ENCODE measurements around the gene ARHGAP22. TPM values are rescaled to one million over a fixed set of nuclear protein-coding genes. Genes with fewer than 3 reads are reported as not detected.

Gene ARHGAP22
- total RNA-seq, 1 experiment from 2014 or later, result 13.5 TPM

DNA sequence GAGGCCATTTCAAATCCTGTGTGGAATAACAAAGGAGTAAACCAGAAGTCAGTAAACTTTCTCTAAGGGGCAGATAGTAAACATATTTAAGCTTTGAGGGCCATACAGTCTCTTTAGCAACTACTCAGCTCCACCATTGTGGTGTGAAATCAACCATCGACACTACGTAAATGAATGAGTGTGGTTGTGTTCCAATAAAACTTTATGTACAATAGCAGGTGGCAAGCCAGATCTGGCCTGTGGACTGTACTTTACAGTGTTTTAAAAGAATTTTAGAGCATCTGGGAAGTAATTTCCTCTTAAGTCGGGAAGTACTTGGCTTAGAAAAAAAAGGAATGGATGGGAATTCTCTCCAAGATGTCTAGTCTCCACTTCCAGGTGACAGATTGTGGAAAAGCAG is 71.3 kb downstream of the ARHGAP22 start:
- Histone ChIP-seq H3K36me3 (ENCODE audit: control insufficient read depth, insufficient read depth, low read length) (no peaks in the 10 kb centered on the region), H3K4me3 (ENCODE audit: low read depth, low read length) (no peak overlapping the region), H3K4me1 (peaks cover 40% of the 10 kb centered on the region), H3K9me3 (peaks cover 6% of the 10 kb centered on the region; the same call in 1 of the 2 replicates), H3K27me3 (replicated peaks; ENCODE audit: control insufficient read depth, insufficient read depth, low read length) (no peaks in the 10 kb centered on the region)
- Mint-ChIP-seq H3K4me3 (ENCODE audit: unreplicated experiment) (no peak overlapping the region), H3K36me3 (ENCODE audit: insufficient read depth, unreplicated experiment) (no peaks in the 10 kb centered on the region), H3K4me1 (ENCODE audit: low read depth, unreplicated experiment) (peaks cover 31% of the 10 kb centered on the region), H3K27ac (ENCODE audit: unreplicated experiment) (no peak overlapping the region), H3K27me3 (ENCODE audit: insufficient read depth, unreplicated experiment) (no peaks in the 10 kb centered on the region), H3K9me3 (ENCODE audit: unreplicated experiment) (peaks cover 6% of the 10 kb centered on the region)
- no peak for DNase-seq
- TF ChIP-seq, protein P1, sequence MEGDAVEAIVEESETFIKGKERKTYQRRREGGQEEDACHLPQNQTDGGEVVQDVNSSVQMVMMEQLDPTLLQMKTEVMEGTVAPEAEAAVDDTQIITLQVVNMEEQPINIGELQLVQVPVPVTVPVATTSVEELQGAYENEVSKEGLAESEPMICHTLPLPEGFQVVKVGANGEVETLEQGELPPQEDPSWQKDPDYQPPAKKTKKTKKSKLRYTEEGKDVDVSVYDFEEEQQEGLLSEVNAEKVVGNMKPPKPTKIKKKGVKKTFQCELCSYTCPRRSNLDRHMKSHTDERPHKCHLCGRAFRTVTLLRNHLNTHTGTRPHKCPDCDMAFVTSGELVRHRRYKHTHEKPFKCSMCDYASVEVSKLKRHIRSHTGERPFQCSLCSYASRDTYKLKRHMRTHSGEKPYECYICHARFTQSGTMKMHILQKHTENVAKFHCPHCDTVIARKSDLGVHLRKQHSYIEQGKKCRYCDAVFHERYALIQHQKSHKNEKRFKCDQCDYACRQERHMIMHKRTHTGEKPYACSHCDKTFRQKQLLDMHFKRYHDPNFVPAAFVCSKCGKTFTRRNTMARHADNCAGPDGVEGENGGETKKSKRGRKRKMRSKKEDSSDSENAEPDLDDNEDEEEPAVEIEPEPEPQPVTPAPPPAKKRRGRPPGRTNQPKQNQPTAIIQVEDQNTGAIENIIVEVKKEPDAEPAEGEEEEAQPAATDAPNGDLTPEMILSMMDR (IDR thresholded peaks at IDR 0.05; ENCODE audit: insufficient read depth in 1 of 2, low read depth in 1 of 2, low read length in 1 of 2, severe bottlenecking in 1 of 2, unreplicated experiment in 1 of 2), result no peak
- POLR2A ChIA-PET, result no interaction called here
- intact Hi-C loops (cut with micrococcal nuclease; ENCODE audit: unreplicated experiment), result no loop called here
- CTCF ChIA-PET, result interaction anchor here (1.2 to 1.3 kb wide), 2 partner anchors 10 to 122 kb away, joined by 3 read pairs; no protein-coding TSS in a partner anchor
- no TSS peak for BruUV-seq (replicated peaks)

DNA sequence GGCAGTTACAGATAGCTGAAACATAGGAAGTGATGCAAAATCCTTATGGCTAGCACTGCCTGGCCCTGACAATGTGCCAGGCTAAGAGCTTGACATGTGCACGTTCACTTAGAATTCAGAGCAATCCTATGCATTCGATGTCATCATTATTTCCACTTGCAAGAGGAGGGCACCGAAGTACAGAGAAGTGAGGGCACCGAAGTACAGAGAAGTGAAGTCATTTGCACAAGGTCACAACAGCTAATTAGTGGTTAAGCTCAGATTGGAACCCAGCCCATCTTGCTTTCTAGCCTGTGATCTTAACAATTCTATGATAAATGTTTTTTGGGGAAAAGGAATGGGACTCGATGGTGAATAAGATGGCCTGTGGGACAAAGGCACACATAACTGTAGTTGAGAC is 73.4 kb downstream of the ARHGAP22 start:
- peaks cover 21% of the 10 kb centered on the region for H3K9me3 Mint-ChIP-seq (ENCODE audit: unreplicated experiment)
- no TSS peak for BruUV-seq (replicated peaks)
- peaks cover 14% of the 10 kb centered on the region for H3K4me1 Mint-ChIP-seq (ENCODE audit: low read depth, unreplicated experiment)
- TF ChIP-seq, protein P1 (IDR thresholded peaks at IDR 0.05; ENCODE audit: insufficient read depth in 1 of 2, low read depth in 1 of 2, low read length in 1 of 2, severe bottlenecking in 1 of 2, unreplicated experiment in 1 of 2), result no peak
- H3K36me3 Mint-ChIP-seq (ENCODE audit: insufficient read depth, unreplicated experiment), result no peaks in the 10 kb centered on the region
- DNase-seq, result no peak
- intact Hi-C loops (cut with micrococcal nuclease; ENCODE audit: unreplicated experiment), result no loop called here
- Histone ChIP-seq H3K4me1 (peaks cover 30% of the 10 kb centered on the region), H3K4me3 (ENCODE audit: low read depth, low read length) (no peak overlapping the region), H3K36me3 (ENCODE audit: control insufficient read depth, insufficient read depth, low read length) (no peaks in the 10 kb centered on the region), H3K9me3 (peaks cover 6% of the 10 kb centered on the region; the same call in 1 of the 2 replicates), H3K27me3 (replicated peaks; ENCODE audit: control insufficient read depth, insufficient read depth, low read length) (no peaks in the 10 kb centered on the region)
- POLR2A ChIA-PET, result interaction anchor here (0.5 kb wide), 1 partner anchor 124 kb away, joined by 4 read pairs; no protein-coding TSS in a partner anchor
- CTCF ChIA-PET, result no interaction called here
- H3K4me3 Mint-ChIP-seq (ENCODE audit: unreplicated experiment), result no peak overlapping the region
- H3K27ac Mint-ChIP-seq (ENCODE audit: unreplicated experiment), result no peak overlapping the region
- H3K27me3 Mint-ChIP-seq (ENCODE audit: insufficient read depth, unreplicated experiment), result no peaks in the 10 kb centered on the region

DNA sequence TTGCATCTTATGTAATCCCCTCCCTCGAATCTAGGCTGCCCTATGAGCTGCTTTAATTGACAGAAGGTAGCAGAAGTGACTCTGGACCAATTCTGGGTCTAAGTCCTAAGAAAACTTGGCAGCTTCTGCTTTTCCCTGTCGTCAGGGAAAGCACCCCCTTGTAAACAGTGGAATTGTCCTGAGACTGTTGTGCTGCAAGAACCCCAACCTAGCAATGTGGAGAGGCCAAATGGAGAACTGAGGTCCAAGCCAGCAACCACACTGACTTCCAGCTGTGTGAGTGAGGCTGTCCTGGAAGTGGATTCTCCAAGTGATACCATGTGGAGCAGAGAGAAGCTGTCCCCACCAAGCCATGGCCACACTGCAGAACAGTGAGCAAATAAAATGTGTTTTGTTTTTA is 75.5 kb downstream of the ARHGAP22 start:
- ChIA-PET POLR2A (no interaction called here), CTCF (interaction anchor here (0.9 kb wide), 1 partner anchor 127 kb away, joined by 3 read pairs; no protein-coding TSS in a partner anchor)
- H3K9me3 ChIP-seq, result peaks cover 9% of the 10 kb centered on the region; the same call in 1 of the 2 replicates
- TF ChIP-seq, protein P1 (IDR thresholded peaks at IDR 0.05; ENCODE audit: insufficient read depth in 1 of 2, low read depth in 1 of 2, low read length in 1 of 2, severe bottlenecking in 1 of 2, unreplicated experiment in 1 of 2), result no peak
- no peak overlapping the region for H3K4me3 ChIP-seq (ENCODE audit: low read depth, low read length)
- Mint-ChIP-seq H3K36me3 (ENCODE audit: insufficient read depth, unreplicated experiment) (no peaks in the 10 kb centered on the region), H3K27me3 (ENCODE audit: insufficient read depth, unreplicated experiment) (no peaks in the 10 kb centered on the region), H3K9me3 (ENCODE audit: unreplicated experiment) (peaks cover 21% of the 10 kb centered on the region), H3K4me1 (ENCODE audit: low read depth, unreplicated experiment) (no peaks in the 10 kb centered on the region), H3K4me3 (ENCODE audit: unreplicated experiment) (no peak overlapping the region), H3K27ac (ENCODE audit: unreplicated experiment) (no peak overlapping the region)
- BruUV-seq (replicated peaks), result no TSS peak
- no peak for DNase-seq
- intact Hi-C loops (cut with micrococcal nuclease; ENCODE audit: unreplicated experiment), result no loop called here
- peaks cover 8% of the 10 kb centered on the region for H3K4me1 ChIP-seq
- H3K36me3 ChIP-seq (ENCODE audit: control insufficient read depth, insufficient read depth, low read length), result no peaks in the 10 kb centered on the region
- no peaks in the 10 kb centered on the region for H3K27me3 ChIP-seq (replicated peaks; ENCODE audit: control insufficient read depth, insufficient read depth, low read length)

Measured in Caco-2 (cell line).